SH-SY5Y (cell line): ENCODE data around the gene DSTN.

Source experiments
- GATA2 ChIP-seq: IDR thresholded peaks from 2 replicates; pipeline ENCODE4 v1.6.1; 2011; ENCODE audit warnings: mild to moderate bottlenecking, low read depth, low read length
- GATA3 ChIP-seq: IDR thresholded peaks from 2 replicates; pipeline ENCODE4 v1.6.1; 2011; ENCODE audit warnings: low read depth, mild to moderate bottlenecking, low read length, moderate library complexity

The DSTN gene

DNA sequence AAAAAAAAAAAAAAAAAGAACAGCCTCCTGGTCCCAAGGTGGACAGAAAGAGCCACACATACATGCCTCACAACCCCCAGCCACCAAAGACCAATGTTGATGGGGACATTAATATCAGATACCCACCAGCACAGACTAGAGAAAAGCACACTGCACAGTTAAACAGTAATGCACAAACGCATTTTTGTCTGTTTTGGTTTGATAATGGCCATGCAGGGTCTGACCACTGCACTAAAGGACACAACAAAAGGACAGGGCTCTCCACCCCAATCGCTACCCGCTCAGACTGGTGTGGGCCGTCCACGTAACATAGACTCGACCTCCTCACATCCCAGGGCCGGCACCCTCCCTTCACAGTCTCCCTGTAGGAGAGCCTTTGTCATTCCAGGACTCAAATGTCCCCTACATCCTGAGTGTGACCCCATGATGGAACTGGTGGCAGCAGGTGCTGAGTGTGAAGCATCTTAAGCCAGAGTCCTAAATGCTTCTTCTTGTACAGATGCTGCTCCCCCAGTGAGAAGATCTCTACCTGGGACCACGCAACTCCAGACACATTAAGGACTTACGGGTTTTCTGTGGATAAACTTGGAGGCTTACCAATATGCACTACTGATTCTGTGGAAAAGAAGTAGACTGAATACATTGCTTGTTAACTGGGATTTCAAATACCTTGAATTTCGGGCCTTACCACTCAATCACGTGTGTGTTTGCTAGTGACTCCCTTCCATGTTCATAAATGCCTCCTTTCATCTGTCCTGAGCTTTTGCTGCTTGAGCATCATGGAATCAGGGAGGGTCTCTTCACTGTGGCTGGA lies 84.2 kb downstream of the DSTN start:
- no peak for TF ChIP-seq GATA2
- TF ChIP-seq GATA3, result no peak

DNA sequence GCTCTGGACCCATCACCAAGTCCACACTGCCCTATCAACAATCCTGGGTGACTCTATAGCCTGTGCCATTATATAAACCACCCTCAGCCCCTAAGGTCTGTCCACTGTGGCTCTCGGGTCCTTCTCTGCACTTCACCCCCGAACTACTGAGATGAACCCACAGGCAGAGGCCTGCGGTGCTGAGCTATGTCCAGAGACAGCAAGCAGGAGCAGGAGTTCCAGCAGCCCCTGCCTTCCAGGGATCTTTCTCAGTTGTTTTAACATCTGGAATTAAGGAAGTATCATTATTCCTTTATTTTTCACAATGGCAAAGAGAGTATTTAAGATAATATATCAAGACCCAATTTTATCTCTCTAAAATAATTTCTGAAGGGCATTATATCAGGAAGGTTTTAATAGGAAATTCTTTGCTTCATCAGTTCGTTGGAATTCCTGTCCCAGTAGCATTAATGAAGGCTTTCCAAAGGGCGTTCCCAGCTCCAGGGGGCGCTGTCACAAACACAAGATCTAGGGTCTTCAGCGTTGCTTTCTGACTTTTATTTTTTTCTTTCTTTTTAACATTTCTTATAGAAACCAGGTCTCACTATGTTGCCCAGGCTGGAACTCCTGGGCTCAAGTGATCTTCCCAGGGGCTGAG lies 84.9 kb downstream of the DSTN start:
- TF ChIP-seq GATA2 (no peak), GATA3 (no peak)

DNA sequence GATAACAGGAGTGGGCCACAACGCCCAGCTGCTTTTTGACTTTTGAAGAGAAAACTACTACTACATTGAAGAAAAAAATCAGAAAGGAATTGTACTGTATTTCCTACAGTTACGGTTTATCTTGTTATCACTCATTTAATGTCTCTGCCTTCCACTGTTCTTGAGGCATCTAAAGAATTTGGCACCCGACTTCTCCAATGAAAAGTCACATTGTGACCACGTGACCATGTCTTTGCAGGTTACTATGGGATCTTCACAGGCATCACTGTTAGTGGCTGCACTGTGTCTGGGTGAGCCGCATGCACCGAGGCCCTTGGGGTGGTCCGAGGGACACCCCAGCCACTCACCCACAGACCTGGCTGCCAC lies 85.4 kb downstream of the DSTN start:
- TF ChIP-seq GATA2 (no peak), GATA3 (no peak)

DNA sequence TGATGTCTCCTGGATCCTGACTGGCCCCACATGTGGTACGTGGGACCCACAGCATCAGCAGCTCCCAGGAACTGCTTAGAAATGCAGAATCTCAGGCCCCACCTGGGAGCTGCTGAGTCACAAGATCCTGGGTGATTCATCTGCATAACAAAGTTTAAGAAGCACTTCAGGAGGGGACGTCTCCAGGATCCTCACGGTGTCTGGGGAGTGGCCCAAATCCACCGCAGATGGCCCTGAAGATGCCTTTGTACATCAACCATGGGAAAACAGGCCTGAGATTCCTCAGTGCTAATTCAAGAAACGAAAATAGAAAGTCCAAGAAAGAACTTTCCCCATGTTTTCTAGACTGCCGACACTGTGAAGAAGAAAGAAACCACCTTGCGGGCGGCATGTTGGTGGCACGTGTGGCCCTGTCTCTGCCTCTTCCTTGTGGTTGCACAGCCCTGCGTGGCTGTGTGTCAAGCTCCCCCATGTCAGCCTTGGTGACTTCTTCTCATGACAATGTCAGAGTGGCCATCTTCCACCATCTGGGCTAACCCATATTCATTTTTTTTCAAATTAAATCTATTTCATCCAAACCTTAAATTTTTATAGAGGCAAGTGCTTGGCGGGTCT lies 86.1 kb downstream of the DSTN start:
- TF ChIP-seq GATA3, result no peak
- TF ChIP-seq GATA2, result no peak

DNA sequence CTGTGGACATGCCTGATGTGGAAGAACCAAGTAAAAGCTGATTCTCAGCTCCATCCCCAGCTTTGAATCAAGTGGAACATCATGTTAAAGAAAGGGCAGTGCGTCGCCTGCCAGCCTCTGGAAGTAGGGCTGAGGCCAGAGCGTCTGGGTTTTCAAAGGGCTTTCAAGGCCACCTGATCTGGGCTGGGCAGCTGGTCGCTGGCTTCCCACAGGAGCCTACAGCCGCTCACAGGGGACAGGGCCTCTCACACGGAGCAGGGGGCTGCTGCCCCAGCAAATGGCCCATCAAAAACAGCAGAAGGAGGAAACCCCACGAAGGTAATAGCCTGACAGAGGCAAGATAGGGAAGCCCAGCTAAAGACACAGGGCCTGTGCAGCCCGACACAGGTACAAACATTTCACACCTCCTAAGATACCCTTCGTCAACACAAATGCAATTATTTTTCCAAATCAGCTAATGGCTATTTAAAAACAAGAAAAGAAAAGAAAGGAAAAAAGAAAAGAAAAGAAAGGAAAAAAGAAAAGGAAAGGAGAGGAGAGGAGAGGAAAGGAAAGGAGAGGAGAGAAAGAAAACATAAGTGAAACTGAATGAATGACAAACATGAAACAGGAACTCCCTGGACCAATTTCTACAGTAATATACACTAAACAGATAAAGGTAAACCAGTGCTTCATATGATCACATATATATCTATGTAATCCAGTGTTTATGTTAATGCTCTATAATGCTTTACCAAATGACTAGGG lies 87.4 kb downstream of the DSTN start:
- no peak for TF ChIP-seq GATA3

DNA sequence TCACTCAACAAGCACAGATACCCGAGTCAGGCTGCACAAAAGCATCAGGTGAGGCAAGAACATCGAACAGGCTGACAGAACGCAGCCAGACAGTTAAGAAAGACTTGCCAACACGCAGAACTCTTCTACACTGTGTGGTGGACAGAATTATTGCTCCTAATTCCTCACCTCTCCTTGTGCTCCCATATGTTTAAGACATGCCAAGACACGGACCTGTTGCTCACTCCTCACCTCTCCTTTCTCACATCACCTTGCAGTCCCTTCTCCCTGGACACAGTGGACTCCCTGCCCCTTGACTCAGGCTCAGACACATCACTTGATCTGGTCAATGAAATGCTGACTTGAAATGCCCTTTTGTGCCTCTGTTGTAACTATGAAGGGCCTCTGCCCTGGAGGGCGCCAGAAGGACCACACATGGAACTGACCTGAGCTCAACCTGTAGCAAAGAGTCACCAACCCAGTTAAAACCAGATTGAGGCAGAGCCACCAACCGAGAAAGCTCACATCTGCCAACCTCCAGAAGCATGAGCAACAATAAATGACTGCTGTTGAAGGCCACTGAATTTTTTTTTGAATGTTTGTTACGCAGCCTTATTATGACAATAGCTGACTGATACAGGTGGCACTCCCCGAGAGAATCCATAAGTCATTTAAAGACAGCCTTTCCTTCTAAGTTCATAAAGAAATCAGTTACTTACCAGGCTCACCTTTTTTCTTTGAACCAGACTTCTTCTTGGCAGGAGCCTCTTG lies 88.2 kb downstream of the DSTN start:
- TF ChIP-seq GATA3 (no peak), GATA2 (no peak)

DNA sequence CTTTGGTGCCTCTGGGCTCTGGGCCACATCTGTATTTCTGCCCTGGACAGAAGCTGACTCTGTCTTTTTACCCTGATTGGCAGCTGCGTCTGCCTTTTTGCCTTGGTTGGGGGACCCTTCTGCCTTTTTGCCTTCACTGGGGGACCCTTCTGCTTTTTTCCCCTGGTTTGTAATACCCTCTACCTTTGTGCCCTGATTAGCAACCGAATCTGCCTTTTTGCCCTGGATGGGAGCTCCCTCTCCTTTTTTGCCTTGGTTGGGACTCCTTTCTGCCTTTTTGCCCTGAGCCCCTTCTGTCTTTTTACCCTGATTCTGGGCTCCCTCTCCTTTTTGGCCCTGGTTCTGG lies 88.7 kb downstream of the DSTN start:
- no peak for TF ChIP-seq GATA2
- TF ChIP-seq GATA3, result no peak
